NCI-H1048 (cell line): Measurements from ENCODE around the gene OTUB1.

Source experiments
- DNase-seq: peaks from one replicate; lab custom pipeline; 2025; lab: John Stamatoyannopoulos, UW

Gene OTUB1

DNA sequence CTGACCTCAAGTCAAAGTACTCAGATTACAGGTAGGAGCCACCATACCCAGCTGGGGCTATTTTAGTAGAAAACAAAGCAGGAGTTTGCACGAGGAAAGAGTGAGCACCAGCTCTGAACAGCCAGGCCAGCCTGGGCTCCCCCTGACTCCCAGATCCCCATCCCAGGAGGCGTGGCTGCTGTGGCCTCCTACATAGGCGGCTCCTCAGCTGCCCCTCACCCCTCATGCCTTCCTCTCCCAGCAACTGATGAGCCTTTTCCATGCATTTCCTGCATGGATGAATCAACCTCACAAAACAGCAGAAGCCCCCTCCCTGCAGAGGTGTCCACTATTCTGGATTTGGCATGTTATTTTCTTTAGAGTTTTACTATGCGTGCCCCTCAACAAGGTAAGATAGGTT lies 39.0 kb downstream of the OTUB1 start:
- no peak for DNase-seq

GRCh38 chr11:64026575-64027205 lies 40.5 kb downstream of the OTUB1 start:
- no peak for DNase-seq

- no peak for DNase-seq
These were observed 41.6 kb downstream of the OTUB1 start for GRCh38 chr11:64027651-64028397.

GRCh38 chr11:64028398-64029115 lies 42.3 kb downstream of the OTUB1 start:
- DNase-seq, result no peak

- DNase-seq, result no peak
These were observed 43.5 kb downstream of the OTUB1 start for GRCh38 chr11:64029773-64030172.

- no peak for DNase-seq
These were observed 44.8 kb downstream of the OTUB1 start for GRCh38 chr11:64031001-64031400.

DNA sequence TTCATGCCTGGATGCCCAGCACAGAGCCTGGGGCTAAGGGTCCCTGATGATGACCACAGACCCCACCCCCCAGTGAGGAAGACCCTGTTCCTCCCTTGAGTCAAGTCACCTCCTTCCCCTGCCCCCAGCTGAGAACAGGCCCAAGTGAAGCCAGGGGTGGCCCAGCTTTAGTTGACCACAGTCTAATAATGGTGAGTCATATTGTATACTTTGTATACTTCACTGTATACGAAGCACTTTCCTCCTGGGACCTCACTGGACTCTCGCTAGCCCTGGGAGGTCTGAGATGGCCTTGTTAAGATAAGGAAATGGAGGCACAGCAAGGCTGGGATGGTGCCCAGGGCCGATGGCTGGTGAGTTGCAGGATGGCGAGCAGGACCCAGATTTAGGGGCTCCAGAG lies 45.8 kb downstream of the OTUB1 start:
- DNase-seq, result no peak

DNA sequence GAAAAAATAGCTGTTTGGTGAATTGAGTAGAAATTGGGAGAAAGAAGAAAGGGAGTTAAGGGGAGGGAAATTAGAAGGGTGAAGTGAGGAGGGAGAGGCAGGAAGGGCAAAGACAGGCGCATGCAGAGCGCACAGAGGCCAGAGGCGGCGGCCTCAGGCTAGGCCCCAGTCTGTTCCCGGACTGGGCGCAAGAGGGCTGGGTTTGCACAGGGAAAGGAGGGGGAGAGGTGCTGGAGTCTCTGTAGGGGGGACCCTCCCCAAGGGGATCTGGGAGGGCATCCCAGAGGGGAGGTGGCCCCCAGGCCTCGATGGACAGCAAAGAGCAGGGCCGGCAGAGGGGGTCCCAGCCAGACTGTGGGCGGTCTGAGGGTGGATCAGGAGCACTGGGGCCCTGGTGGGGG lies 48.2 kb downstream of the OTUB1 start:
- no peak for DNase-seq

DNA sequence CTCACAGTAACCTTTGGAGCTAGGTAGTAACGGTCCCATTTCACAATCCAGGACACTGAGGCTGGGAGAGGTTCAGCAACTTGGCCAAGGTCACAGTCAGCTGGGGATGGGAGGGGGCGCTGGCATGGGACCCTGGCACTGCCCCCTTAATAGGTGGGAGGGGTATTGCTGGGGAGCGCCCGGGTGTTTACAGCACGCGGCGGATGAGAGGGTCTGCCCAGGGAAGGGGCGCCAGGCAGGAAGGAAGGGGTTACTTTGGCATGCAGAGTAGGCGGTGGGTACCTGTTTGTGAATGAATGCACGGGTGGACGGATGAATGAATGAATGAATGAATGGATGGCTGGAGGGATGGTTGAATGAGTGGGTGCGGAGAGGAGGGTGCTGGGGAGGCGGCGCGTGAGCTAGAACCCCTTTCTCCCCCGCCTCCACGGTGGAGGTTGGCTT lies 48.9 kb downstream of the OTUB1 start:
- no peak for DNase-seq

DNA sequence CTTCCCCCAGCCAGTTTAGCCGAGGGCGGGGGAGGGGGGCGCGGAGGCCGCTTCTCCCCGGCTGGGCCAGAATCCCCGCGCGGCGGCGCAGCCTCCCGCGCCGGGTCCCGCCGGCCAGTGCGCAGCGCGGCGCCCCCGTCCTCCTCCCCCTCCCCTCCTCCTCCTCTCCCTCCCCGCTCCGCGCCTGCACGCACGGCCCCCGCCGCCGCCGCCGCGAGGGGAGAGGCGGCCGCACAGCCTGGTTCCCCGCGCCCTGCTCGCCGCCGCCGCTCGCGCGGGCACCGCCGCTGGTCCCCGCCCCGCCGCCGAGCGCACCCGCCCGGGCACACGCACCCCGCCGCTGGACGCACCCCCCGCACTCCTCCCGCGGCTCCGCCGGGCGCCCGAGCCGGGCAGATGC lies 49.3 kb downstream of the OTUB1 start, which contains the start of gene FLRT1:
TSS of gene FLRT1 (plus strand) at position 356 of the 400 bp plus-strand sequence. CDS start 80,337 bp downstream, outside the sequence.
- no peak for DNase-seq

GRCh38 chr11:64036087-64037026 lies 50.1 kb downstream of the OTUB1 start:
- no peak for DNase-seq

- DNase-seq, result no peak
These were observed 50.9 kb downstream of the OTUB1 start for GRCh38 chr11:64037027-64037634.

- DNase-seq, result no peak
These were observed 52.3 kb downstream of the OTUB1 start for GRCh38 chr11:64038500-64038899.

- no peak for DNase-seq
These were observed 52.9 kb downstream of the OTUB1 start for GRCh38 chr11:64039012-64039665.

DNA sequence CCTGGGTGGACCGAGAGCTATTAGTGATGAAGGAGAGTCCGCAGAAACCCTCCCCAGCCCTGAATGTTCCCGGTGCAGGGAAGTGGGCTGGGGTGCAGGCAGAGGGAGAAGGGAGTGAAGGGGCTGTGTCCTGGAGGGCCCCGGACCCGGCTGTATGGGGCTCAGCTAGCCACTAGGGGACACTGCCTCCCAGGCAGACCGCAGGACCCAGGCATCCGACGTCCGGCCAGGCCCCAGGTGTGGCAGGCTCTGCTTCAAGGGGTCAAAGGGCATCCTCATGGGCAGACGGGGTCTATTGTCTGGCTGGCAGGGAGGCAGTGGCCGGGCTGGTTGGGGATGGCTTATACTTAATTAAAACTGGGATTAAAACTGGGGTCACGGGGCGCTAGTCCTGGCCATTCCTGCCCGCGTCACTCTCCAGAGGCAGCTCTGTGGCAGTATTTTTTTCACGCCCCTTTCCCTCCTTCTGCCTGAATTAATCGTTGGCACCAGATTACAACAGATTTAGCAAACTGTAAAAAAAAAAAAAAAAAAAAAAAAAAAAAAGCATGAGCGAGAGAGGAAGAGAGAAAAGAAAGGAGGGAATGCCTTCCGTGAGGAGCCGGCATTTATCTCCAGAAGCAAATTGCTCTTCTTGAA lies 54.6 kb downstream of the OTUB1 start:
- no peak for DNase-seq

DNA sequence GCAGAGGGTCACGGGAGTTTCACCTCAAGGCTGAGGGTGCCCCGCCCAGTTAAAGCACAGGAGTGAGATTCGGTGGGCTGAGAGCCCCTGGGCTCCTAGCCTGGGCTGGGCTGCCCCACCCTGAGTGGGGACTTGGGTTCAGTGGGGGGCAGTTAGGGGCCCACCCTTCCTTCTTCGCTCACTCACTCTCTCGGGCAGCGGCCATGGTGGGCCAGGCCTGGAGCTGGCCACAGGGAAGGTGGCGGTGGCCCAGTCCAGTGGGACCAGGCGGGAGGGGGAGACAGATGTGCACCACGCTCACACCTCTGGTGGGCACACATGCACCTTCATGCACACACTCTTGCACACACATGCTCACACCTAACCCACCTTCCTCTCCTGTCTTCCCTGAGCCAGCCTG lies 55.6 kb downstream of the OTUB1 start:
- no peak for DNase-seq

GRCh38 chr11:64042301-64042700 lies 56.1 kb downstream of the OTUB1 start:
- DNase-seq, result no peak

GRCh38 chr11:64043545-64043944 lies 57.3 kb downstream of the OTUB1 start:
- DNase-seq, result no peak

- DNase-seq, result no peak
These were observed 58.6 kb downstream of the OTUB1 start for GRCh38 chr11:64044730-64045393.

- no peak for DNase-seq
These were observed 59.5 kb downstream of the OTUB1 start for GRCh38 chr11:64045700-64046099.
